Measurements from ENCODE around the gene KLHL29.

KLHL29 gene

DNA sequence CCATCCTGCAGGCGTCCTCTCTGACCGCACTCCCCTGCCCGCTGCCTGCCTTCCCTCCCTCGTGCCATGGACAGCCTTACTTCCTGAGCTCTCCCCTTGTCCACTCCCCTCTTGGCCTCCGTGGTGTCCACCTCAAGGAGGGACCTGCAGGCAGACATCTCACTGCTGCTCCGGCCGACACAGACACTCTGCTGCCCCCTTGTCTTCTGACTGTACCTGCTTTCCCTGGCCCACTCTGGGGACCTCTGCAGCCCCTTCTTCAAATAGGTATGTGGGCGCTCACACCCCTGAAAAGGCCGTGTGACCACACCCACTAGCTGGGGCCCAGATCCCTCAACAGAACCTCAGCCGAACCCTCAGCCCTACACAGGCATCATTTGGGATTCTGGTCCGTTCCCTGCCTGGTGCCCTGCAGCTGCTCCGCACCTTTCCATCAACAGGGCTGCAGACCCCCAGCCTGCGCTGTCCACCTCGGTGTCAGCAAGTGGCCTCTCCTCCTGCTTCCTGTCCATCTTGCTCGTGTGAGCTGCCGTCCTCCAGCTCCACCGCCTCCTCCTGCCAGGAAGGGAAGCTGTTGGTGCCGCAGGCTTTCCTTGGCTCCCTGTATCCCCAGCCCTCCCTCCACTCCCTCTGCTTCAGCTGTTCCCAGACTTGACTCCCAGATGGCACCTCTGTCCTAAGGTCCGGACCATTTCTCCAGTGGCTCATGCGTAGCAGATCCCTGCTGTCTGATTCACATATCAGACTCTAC, 94.1 kb downstream of the KLHL29 start:
- no peak for DNase-seq

DNA sequence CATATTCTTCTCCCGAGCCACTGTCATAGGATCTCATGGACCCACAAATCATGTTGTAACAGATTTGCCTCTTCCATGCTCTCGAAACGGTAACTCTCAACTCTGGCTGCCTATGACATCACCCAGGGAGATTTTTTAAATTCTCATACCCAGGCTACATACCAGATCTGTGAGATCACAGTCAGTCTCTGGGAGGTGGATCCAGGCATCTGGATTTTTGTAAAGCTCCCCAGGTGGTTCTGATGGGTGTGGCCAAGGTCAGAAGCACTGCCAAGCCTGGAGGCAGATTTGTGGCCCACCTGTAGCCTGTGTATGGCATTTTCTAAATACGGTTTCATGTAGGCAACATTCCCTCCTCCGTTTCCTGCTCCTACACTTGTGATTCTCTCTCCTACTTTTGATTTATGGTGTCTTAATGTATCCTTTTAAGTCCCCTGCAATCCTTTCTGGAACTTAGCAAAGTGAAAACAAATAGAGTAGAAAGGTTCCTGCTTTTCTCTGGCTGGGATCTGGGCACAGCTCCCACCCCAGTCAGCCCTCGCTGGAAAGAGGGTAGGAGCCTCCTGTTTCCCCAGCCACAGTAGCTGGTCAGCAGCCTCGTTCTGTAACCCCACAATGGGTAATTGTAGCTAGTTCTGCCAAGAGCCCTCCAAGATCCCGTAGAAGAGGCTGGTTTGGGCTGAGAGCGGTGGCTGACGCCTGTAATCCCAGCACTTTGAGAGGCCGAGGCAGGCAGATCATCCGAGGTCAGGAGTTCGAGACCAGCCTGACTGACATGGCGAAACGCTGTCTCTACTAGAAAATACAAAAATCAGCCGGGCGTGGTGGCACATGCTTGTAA, 96.2 kb downstream of the KLHL29 start:
- DNase-seq: peak; percentile 72

DNA sequence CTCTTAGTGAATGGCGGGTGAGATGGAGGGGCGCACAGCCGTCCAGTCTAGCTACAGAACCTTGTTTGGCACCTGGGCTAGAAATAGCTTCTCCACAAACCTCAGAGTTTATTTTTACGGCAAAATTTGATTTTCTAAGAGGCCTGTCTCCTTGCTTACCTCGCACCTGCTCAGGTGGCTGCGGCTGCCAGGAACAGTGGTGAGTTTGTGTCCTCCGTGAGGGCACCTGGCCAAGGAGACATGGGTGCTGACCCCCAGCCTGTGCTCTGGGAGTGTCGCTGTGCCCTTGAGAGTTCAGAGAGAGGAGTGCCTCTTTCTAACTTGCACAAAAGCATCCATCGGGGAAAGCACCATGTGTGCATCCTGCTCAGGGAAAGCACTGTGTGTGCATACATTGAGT, 97.2 kb downstream of the KLHL29 start:
- no peak for DNase-seq

DNA sequence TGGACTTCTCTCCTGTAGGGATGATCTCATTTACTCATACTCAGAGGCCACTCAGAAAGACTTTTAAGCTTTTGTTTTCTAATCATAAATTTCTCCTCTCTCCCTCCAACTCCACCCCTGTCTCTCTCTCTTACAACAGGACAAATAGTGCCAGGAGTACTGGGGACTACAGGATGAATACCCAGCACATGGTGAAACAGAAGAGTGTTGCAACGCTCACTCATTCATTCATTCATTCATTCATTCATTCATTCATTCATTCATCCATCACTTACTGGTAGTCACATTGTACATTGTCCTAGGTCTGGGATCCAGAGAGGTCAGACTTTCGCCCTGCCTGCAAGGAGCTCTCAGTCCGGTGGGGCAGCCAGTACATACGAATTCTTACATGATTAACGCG, 97.6 kb downstream of the KLHL29 start:
- DNase-seq: no peak

DNA sequence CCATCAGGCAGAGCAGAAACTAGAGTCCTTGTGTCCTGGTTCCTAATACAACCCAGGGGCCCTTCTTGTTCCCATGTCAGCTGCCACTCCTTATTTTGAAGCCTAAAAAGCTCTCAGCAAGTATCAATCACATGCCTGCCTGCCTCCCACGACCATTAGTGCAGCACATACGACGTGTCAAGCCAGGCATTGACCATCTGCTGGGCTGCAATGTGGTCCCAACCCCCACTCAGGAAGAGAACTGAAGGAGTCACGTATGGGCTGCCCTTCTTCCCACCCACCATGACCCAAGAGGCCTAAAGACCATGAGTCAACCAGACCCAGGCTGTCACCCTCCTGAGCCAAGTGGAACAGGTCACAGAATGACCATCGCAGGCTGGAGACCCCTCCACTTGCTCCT, 98.8 kb downstream of the KLHL29 start:
- DNase-seq: no peak

DNA sequence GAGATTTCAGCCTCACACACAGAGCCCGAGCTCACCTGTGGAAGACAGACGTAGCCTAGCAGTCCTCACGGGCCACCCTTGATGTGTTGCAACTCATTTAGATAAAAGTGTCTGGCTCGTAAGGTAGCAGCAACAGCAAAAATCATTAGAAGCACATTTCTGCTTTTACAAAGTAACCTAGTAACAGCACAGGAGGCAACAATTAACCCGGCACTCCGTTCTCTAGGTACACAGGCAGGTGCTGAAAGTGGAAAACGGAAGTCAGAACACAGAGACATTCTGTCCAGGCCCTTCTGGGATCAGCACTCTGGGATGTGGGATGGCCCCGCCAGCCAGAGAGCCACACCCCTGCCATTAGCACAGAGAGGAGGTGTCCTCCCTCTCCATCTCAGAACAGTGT, 99.3 kb downstream of the KLHL29 start:
- no peak for DNase-seq

DNA sequence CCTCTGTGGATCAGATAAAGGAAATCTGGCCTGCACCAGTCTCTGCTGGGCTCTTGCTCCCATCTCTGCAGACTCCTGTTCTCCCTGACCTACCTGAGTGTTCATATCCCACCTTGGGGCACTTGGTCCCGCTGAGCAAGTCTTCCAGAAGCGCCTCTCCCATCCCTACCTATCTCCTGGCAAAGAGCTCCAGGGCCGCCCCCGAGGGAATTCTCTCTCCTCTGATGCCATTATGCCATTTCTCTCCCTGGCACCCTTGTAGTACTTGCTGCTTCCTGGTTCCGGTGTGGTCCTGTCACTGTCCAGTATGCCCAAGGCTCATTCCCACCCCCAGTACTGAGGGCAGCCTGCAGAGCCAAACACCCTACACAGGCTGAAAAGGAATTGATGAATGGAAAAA, 99.8 kb downstream of the KLHL29 start:
- no peak for DNase-seq

DNA sequence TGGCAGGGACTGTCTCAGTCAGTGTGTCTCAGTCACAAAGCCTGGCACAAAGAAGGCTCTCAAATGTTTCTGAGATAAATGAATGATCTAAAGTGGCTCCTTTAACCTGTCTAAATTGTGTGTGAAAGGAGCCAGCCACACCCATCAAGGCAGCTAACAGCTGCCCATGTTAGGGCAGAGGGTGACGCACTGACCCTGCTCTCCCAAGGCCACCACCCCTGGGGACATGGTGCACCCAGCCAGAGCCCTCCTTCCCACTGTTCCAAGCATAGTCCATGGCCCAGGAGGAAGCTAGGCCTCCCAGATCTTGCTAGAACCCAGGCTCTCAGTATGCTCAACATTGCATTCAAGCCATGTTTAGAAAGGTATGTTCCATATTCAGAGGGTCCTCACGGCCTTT, 100.3 kb downstream of the KLHL29 start:
- no peak for DNase-seq

DNA sequence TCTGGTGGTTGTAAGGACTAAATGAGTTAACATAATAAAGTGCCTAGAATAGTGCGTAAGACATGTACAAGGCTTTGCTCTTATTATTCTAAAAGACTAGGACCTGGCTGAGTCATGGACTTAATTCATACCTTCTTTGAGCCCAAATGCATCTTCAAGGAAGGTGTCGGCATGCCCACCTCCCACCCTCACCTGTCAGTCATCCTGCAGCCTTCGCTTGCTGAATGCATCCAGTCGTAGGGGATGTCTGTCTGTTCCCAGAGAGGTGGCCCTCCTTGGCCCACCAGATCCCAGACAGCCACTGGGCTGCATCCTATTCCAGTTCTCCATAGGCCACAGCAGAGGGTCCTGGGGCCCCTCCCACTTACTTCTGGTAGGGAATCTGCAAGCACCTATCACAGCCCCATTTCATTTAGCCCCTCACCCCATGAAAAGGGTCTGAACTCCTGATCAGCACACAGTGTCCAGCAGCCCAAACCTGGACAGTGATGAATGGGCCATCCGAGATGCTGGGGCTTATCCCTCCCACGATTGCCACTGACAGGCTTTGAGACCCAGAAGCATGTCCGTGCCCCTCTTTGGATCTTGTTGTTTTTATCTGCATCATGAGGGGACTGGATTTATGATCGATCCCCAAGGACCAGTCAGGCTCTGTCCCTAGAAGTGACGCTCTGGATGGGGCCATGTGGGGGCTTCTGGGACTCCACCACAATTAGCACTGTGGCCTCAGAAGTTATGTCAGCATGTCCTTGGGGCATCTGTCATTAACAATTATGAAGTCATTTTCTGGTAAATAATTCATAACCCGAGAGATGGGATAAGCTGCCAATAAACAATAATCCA, 101.1 kb downstream of the KLHL29 start:
- no peak for DNase-seq

DNA sequence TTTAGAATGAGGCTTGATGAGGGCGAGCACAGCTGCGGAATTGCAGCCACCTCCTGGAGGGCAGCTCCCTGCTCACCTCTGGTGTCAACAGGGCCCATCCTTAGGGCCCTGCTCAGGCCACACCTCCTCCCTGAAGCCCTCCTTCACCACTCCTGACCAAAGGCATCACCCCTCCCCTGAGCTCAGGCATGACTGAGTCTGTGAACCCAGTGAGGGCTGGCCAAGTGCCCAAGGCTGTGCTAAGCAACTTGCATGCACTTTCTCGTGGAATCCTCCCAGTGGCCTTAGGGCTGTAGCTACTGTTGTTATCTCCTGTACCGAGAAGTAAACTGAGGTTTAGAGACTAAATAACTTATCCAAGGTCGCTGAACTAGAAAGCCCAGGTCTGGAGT, 101.7 kb downstream of the KLHL29 start:
- DNase-seq: no peak

DNA sequence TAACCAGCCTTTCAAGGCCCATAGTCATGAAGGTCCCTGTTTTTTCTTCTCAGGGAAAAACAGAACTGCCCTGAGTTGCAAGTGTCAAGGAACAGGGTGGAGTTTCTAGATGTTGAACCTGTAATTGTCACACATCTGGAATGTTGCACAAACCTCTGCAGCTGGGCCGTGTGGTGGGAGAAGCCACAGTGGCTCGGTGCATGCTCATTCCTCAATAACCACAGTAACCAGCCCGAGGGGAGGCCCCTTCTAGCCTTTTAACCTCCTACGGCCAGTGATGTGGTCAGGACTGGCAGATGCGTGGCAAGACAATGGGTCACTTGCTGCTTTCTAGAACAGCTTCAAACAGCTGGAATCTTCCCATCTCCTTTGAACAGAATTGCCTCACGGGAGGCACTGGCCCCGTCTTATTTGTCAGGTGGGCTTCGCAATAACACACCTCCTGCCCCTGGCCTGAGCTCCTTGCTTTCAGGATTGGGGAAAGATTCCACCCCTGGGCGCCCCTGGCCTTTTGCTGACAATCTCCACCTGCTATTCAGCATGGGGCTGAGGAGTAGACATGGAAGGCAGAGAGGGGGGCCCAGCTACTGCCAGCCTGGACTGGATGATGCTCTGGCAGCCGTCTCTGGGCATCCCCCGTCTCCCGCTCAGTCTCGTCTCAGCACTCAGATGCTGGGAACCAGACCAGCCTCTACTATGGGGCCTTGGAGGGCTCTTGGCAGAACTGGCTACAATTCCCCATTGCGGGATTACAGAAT, 102.9 kb downstream of the KLHL29 start:
- DNase-seq: no peak

DNA sequence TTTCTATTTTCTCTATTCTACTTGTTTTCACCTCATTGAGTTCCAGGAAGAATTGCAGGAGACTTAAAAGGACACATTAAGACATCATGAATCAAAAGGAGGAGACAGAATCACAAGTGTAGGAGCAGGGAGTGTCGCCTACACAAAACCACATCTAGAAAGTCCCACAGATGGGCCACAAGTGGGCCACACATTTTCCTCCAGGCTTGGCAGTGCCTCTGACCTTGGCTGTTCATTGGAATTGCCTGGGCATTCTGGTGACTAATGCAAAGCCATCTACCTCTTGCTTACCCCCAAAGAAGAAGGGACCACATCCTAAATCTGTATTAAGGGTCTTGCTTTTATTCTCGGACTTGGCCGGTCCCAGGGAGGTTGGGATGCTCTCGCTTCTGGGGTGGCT, 103.6 kb downstream of the KLHL29 start:
- no peak for DNase-seq

DNA sequence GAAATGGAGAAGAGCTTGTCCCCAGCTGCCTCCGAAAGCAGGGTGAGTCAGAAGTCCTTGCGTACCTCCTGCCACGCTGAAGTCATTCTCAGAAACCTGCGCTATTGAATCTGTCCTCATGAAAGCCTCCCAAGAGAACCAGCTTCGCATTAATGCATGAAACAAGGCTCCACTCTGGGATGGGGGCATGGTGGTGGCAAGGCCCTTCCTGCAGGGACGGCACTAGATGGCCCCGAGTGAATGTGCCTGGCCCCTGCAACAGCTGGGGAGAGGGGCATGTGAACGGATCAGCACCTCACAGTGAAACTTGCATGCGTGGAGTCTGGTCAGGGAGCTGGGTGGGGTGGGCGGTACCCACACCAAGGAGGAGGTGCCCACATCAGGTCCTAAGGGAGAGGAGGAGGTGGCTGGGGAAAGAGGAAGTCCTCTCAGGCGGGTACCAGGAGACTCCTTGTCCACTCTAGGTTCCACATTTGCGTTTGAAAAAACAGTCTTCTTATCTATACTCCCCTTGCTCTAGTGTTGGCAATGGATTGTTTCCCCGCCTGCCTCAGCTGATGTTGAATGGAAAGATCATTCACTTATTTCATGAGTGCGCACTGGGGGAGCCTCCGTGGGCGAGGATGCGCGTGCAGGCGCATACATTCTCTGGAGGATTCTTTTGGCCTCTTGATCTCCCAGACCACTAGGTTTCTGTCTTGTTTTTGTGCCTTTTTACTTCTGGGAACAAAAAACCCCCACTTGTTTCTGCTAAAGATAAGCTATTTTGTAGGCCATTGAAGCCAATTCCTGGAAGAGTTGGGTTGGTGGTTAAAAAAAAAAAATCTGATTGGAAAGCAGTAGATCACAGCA, 104.7 kb downstream of the KLHL29 start:
- DNase-seq: no peak

DNA sequence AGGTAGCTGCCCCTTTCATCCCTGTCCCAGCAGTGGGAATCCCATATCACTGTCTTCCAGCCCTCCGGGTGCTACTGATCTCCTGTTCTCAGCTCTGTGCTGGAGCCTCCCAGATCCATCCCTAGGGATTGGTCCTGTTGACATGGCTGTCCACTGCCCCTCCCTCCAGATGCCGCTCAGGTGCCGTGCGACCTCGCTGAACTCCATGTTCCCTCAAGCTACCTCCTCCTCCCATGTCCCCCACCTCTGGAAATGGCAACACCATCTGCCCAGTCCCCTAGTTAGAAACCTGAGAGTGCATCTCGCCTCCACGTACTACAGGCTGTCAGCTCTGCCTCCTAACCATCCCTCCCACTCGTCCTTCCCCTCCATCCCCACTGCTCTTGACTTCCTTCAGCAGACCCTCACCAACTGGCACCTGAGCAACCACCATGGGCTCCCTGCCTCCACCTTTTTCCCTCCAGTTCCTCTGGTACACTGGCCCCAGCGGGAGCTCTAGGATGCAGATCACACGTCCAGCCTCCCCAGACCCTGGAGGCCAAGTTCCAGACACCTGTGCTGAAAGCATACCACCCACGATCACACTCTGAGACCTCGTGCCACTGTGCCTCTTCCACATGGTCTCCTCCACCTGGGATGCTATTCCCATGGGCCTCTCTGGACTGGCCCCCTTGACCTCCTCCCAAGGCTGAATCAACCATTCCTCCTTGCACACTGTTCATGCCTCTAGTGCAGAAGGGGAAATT, 106.8 kb downstream of the KLHL29 start:
- DNase-seq: no peak

DNA sequence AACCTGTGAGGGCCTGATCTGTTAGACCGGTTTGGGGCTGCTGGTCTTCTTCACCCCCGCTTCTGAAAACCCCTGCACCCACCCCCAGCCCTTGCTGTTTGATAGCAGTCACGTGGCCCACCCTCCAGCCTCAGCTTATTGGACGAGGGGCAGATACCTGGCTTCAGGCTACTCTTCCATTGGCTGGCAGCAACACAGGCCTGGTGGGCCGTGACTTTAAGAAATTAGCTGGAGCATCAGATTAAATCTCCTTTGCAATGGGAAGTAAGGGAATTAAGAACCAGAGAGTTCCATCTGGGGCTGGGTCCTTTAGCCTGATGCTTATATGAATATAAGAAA, 107.3 kb downstream of the KLHL29 start:
- no peak for DNase-seq

DNA sequence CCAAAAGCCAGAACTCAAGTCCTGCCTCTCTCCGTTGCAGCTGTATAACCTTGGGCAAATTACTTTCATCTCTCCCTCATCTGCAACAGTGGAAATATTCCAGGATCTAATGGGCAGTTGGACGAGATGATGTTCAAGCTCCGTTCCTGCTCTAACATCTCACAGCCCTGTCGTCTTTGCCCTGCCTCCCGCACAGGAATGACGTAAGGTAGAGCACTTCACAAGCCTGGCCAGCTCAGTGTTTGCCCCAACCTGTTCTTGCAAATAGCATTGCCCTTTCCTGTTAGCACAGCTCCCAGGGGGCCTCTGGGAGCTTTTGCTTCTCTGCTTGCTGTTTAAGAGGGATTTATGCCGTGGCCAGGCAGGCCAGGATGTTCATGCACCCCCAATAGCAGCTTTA, 107.9 kb downstream of the KLHL29 start:
- DNase-seq: no peak

DNA sequence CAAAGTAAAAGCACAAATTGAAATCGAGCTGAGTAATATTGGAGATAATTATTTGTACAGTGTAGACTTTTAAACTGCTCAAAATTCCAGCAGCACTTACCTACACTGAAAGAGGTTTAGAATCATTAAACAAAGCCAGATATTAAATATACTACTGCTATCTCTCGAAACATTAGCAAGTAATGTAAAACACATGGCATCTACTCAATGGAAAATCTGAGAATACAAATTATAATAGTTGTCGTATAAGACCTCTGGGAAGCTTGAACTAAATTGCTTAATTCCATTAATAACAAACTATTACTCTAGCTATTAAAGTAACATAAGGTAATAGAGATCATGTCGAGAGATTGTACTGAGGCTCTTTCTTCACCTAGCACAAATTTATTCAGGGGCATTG, 108.9 kb downstream of the KLHL29 start:
- no peak for DNase-seq

DNA sequence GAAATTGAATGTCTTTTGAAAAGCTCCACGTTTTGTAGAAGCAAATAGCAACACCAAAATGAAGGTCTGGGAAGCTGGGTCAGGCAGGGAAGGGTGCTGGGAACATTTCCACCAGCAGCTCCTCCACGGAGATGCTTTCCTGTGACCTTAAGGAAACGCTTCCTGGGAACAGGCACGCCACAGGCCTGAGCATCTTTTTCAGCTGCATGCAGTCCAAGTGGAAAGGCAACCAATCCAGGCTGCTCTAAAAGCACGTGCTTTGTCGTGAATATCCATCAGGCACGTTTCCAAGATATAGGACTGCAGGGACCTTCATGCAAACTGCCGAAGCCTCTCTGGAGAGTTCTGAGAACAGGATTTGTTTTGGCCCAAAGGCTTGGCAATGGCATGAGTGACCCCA, 109.3 kb downstream of the KLHL29 start:
- no peak for DNase-seq

DNA sequence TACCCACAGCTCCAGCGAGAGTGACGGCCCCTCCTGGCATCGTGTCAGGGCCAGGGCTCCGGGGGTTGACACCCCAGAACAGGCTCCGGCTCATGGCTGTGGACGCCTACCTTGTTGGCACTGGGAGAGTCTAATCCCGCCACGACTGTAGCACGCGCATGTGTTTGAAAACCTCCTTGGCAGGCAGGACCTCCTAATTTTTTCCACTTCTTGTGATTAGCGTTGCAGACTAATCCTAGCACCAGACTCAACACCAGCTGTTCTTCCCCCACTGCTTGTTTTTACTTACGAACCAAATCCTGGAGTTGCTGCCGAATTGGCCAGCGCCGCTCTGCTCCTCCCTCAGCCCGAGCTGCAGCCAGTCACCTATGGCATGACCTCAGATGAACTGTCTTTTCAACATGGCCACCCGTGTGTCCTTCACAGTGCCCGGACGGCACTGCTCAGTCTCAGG, 110.7 kb downstream of the KLHL29 start:
- no peak for DNase-seq

DNA sequence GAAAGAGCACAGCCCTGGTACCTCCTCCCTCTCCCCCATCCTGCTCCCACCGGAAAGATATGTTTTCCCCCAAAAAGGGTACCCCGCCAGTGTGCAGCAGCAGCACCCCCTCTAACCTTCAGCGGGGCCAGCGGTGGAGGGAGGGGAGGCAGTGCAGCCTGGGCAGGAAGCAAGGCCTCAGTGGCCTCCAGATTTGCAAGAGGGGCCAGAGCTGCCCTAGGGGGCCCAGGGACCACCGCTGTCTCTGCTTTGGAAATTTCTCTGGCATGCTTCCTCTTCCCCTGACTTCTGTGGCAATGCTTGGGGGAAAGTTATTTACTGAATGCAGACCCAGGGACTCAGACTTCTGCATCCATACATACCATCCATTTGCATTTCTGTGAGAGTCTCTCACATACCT, 111.5 kb downstream of the KLHL29 start:
- DNase-seq: no peak

DNA sequence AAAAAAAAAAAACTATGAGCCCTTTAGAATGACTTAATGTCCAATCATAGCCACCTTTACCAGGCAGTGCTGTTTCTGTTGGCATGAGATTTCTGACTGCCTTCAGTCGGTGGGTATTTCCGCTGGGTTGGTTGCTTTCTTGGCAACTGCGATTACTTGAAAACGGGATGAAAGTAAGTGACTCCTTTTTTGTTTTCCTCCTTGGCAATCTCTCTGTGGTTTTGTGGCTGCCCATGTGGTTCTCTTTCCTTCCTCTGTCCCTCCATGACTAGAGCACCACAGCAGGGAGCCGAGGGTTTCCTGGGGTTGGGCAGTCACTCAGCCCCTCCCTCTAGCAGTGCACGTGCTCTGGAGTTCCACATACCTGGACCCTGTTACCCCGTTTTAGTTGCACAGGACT, 112.1 kb downstream of the KLHL29 start:
- DNase-seq: no peak
